Measurements from ENCODE around the gene SMAD6. TPM values are rescaled to one million over a fixed set of nuclear protein-coding genes. Genes with fewer than 3 reads are reported as not detected.

Gene SMAD6
- 10 to 100 TPM; 23.0 to 29.1 (median 23.0) TPM for polyA plus RNA-seq (ENCODE audit: insufficient read length in 3 of 3)

DNA sequence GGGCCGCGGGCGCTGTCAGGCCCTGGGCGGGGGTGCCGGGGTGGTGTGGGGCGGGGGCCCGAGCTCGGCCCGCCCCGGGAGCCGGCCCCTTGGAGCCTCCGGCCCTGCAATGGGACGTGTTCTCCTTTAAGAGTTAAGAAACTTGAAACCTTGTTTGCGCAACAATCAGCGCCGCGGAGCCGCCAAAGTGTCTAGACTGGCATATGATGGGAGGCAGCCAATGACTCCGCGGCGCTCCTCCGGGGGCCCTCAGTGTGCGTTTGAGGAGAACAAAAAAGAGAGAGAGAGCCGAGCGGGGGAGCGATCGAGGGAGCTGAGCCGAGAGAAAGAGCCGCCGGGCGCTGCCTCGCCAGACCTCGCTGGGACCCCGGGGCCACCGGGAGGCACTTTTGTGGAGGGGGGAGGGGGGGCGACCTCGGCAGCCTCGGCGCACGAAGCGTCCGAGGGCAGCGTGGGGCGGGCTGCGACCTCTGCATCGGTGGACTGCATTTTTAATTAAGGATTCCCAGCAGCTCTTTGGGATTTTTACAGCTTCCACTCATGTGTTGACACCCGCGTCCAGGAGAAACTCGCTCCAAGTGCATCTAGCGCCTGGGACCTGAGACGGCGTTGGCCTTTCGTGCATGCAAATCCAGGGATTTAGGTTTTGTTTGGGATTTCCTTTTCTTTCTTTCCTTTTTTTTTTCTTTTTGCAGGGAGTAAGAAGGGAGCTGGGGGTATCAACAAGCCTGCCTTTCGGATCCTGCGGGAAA lies at the start of gene SMAD6:
Gene SMAD6, plus strand, starts transcription at position 202 of the 752 bp plus-strand sequence. CDS start 1,023 bp downstream, outside the sequence.
- DNase-seq (ENCODE audit: low read depth in 3 of 3, low spot score in 2 of 3) = peak; percentile 91 to 96 (median 93)

DNA sequence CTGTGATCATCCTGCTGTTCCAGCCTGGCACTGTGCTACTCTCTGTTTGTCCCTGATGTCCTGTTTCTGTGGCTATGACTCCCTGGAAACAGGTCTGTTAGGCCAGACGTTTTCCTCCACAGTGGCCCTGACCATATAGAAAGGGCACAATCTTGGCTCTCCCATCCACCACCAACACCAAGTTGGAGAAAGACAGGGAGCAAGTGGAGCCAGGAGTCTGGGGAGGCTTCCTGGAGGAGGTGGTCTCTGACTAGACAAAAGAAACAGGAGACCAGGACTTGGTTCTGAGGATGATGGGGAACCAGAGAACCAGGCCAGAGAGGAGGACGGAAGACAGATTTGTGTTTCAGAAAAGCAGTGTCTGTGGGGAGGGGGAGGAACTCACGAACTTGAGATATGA lies 49.2 kb upstream of the SMAD6 start:
- DNase-seq (ENCODE audit: low read depth in 3 of 3, low spot score in 2 of 3) = no peak

DNA sequence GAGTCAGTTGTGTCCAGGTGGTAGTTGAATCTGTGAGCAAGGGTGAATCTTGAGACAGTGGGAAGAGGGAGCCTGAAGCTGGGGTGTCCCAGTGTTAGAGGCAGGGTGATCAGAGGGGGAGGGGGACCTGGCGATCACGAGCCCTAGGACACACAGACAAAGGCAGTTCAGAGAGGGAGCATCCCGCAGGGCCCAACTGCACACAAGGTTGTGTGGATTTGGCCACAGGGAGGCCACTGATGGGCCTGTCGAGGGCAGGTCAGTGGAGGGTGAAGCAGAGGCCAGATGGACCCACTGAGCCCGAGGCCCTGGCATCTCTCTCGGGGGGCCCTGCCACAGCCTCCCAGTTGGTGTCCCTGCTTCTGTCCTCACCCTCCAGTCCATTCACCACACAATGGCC lies 48.6 kb upstream of the SMAD6 start:
- DNase-seq (ENCODE audit: low read depth in 3 of 3, low spot score in 2 of 3) = no peak

DNA sequence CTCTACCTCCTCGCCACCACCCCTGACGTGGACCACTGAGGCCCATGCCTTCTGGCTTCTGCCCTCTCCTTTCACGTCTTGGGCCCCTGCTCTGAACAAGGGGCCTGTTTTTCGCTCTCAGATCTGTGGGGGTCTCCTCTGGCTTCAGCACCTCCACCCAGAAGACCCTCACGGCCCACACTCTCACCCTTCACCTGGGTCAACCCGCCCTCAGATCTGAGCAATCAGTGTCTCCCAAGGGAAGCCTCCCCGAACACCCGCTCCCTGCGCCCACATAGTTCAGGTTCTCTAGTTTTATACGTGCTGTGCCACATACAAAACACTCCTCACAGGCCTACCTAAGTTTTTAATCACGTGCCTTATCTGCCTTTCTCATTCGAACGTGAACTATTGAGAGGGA lies 48.2 kb upstream of the SMAD6 start:
- no peak for DNase-seq (ENCODE audit: low read depth in 3 of 3, low spot score in 2 of 3)

DNA sequence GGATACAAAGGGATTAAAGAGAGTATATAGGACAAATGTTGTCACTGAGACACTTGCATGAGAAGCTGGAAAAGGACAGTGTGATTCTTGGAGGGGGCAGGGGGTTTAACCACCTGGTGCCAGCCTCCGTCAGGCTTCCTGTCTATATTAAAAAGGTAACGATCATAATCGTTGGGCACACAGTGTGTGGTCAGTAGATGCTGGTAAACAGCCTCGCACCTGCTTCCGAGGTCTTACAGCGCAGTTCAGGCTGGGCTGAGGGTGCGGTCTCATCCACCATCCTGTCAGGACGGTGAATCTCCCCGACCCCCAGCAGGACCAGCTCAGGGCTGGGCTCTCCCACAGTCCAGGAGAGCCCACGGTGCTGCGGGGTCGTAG lies 47.7 kb upstream of the SMAD6 start:
- no peak for DNase-seq (ENCODE audit: low read depth in 3 of 3, low spot score in 2 of 3)

DNA sequence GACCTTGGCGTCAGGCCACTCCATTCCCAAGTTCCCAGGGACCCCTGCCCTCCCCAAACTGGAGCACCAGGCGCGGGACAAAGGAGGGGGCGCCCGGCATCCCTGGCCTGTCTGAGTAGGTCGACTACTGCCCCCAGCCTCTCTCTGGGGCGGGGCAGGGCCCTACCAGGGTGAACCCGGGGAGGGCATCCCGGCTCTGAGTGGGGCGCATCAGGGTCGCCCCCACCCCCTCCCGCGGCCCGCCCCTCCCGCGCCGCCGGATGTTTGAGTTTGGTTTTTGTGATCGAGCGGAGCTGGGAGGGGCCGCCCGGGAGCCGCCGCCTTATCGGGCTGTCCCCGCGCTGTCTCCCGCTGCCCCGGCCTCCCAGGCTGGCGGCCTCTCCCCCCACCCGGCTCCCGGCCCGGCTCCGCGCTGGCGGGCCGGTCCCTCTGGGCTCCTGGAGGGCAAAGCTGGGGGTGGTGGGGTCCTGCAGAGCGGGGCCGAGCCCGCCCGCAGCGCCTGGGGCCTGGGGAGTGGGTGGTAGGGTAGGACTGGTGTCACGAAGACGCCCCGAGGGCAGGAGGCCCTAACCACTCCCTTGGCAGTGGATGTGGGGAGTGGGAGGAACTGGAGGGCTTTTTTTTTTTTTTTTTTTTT lies 47.2 kb upstream of the SMAD6 start:
- DNase-seq (ENCODE audit: low read depth in 3 of 3, low spot score in 2 of 3) = no peak

DNA sequence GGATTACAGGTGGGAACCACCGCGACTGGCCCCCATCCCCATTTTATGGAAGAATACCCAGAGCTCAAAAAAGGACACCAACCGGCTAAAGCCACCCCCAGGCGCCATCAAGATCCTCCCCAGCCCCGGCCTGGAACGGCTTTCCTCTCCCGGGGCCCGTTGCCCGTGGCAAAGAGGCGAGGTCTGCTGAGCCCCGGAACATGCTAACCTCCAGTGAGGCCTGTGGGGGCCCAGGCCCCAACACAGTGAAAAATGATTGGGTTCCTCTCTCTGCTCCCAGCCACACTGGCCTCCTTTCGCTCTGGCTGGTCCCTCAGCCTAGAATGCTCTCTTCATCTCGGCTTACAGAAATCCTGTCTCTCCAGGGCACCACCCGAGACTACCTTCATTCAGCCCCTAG lies 46.5 kb upstream of the SMAD6 start:
- DNase-seq (ENCODE audit: low read depth in 3 of 3, low spot score in 2 of 3) = no peak

DNA sequence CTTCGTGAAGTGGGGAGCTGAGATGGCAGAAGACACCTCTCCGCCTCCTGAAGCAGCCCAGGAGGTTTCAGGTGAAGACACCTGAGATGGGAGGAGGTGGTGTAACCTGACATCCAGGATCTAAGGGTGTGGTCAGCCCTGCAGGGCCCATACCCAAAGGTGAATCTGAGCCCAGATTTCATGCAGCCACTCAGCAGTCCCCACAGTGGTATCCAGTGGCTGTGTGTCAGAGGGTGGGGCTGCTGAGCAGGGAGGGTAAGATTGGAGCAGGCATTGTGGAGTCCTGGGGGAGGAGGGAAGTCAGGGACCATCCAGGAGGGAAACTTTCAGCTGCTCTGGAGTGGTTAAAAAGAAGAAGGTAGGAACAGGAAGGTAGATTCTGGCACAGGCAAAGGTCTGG lies 46.0 kb upstream of the SMAD6 start:
- no peak for DNase-seq (ENCODE audit: low read depth in 3 of 3, low spot score in 2 of 3)

DNA sequence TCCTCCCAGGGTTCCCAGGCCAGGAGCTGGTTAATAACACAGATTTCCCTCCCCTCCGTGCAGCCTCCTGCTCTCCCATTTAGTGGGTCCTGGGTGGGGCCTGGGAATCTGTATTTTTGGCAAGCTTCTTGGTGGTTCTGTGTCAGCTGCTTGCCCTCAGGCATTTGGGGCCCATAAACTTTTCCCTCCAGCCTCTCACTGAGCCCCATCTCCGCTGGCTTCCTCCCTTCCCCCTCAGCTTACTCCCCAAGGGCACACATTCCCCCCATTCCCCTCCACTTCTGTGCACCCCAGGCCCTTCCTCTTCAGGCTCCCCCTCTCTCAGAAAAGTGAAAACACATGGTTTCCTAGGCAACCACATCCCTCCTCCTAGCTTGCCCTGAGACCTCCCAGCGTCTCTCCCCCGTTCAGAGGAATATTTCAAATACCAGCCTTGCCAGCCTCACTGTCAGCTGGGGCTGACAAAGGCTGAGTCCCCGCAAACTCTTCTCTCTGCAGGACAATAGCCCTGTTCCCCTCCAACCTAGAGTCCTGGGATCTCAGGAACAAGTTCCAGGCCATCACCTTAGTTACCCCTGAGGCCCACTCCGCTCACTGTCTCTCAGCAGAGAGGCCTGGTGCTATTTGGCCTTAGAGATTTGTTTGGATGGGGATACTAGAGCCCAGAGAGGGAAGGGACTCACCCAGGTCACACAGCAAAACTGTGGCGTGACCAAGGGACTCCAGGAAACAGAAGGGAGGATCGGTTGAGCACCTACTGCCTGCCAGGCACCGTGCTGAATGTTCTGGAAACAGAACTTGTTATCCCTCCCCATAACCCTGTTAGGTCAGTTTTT lies 44.6 kb upstream of the SMAD6 start:
- DNase-seq (ENCODE audit: low read depth in 3 of 3, low spot score in 2 of 3) = peak; percentile 43 to 72 (median 49)

DNA sequence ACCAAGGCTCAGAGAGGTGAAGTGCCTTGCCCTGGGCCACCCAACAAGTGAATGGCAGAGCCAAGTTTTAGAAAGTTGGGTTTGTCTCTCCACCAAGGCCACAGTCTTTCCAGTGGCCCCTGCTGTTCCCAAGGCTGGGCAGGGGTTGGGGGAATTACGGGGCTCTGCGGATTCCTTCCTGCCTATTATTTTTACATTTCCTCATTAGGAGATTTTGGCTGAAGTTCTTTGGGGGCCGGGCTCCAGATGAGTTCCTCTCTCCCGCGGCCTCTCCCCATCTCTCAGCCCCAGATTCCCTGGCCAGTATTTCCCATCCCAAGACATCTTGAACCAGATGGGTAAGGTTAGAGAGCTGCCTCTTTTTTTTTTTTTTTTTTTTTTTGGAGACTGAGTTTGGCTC lies 44.0 kb upstream of the SMAD6 start:
- DNase-seq (ENCODE audit: low read depth in 3 of 3, low spot score in 2 of 3) = no peak

DNA sequence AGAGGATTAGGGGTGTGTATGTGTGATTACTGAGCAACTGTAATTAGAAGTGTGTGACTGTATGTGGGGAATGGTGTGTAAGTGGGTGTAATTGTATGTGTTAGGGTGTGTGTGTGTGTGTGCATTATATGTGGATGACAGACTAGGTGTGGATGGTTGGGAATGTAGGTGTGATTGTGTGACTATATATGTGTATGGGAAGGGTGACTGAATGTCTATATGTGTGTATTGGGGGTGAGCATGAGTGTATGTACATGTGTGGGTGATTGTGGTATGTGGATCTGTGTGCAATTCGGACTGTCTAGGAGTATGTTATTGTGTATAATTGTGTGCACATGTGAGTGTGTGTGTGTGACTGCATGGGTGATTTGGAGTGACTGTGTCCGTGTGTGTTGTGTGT lies 43.2 kb upstream of the SMAD6 start:
- DNase-seq (ENCODE audit: low read depth in 3 of 3, low spot score in 2 of 3) = no peak

DNA sequence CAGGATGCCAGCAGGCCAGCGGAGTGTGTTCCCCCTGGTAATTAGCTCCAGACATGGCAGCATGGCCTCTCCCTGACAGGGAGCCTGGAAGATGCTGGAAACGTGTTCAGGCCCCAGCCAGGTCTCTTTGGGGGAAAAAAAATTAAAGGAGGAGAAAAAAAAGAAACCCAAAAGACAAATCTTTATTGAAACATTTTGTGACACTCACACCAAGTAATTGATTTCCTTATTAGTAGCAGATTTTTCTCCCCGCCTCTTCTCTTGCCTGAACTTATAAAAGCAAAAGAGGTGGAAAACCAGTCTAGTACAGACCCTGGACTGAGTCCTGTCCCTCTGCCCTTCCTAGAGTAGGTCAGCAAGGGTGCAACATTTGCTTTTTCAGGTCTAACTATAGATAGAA lies 42.7 kb upstream of the SMAD6 start:
- DNase-seq (ENCODE audit: low read depth in 3 of 3, low spot score in 2 of 3) = no peak

DNA sequence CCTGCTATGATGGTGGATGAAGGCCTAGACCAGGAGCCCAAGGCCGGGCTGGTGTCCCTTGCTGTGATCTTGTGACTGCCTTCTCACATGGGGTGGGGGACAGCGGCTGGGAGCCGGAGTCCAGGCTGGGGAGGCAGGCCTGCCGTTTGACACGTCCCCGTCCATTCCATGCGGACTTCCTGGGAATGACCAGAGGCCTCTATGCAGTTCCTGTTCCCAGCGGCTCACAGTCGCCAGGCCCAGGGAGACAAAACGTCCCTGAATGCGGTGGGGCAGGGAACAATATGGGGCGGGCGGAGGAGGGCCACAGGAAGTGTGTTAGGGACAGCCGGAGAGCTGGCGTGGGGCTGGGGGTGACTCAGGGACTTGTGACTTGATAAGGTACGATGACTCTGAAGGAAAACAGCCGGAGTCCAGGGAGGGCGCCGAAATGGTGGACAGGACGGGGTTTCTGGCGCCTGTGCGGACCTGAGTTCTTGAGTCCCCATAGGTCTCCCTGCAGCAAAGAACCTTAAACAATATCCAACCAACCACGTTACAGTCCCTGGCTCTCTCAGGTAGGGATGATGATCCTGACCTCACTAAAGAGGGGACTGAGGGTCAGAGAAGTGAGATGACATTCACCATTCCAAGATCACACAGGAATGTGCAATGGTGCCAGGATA lies 40.5 kb upstream of the SMAD6 start:
- DNase-seq (ENCODE audit: low read depth in 3 of 3, low spot score in 2 of 3) = no peak

DNA sequence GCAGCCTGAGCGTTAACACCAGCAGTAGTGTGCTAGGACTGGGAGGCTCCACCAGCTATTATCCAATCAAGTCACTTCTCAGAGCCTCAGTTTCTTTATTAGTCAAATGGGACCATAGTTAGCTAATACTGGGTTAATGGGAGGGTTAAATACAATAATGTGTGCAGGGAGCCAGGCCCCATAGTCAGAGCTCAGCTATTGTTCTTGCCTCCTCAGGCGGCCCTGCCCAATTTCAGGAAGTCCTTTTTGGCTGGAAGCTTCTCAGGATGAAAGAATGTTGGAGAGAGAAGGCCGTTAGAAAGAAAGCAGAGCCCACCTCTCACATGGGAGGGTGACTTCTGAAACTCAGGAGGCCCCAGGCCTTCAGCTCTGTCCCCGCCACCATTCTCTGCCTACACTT lies 39.5 kb upstream of the SMAD6 start:
- no peak for DNase-seq (ENCODE audit: low read depth in 3 of 3, low spot score in 2 of 3)

DNA sequence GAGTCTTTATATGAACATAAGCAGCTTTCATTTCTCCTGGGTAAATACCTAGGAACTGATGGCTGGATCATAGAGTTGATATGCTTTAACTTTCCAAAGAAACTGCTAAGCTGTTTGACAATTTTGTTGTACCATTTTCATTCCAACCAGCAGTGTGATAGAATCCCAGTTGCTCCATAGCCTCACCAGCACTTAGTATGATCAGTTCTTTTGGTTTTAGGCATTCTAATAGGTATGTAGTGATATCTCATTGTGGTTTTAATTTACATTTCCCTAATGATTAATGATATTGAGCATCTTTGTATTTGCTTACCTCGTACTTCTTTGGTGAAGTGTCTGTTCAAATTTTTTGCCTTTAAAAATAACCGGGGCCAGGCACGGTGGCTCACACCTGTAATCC lies 38.4 kb upstream of the SMAD6 start:
- no peak for DNase-seq (ENCODE audit: low read depth in 3 of 3, low spot score in 2 of 3)

DNA sequence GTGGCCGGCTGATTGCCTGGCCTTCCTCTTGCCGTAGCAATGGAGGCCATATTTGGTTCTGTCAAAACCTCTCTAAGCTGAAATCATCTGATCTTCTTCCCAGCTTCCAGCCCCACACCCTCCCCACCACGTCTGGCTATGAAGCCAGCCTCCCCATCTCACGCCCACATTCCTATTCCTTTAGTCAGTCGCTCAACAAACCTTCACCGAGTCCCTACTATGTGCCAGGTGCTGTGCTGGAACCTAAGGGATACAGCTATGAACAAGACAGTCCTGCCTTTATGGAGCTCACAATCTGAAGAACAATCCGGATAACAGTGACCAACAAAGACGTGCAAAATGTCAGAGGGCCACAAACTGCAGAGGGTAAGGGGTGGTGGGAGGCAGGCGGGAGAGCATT lies 31.9 kb upstream of the SMAD6 start:
- DNase-seq (ENCODE audit: low read depth in 3 of 3, low spot score in 2 of 3) = no peak

DNA sequence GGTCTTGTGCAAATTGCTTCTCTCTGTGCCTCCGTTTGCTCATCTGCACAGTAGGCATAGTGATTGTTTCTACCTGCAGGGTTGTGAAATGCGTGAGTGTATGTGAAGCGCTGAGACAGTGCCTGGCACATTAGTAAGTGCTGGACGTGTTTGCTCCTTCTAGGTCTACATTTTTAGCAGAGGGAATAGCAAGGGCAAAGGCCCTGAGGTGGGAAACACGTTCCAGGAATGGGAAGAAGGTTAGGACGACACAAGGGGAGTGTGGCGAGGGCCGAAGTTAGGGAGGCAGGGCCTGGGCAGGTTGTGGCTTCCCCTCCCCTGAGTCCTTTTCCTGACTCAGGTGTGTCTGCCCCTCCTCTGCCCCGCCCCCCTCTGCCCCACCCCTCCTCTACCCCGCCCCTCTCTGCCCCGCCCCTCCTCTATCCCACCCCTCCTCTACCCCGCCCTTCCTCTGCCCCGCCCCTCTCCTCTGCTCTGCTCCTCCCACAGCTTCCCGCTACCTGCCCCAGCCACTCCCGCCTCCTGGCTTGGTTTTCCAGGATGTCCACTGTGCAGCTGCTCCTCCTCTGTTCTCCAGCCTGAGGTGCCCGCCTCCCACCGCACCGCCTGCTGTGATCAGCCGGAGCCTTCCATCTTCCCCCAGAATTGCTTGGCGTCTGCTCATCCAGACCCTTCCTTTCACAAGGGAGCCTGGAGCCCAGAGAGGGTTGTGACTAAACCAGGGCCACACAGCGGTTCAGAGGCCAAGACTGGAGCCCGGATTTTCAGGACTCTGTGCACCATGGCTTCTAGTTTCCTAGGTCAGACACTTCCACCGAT lies 31.1 kb upstream of the SMAD6 start:
- DNase-seq (ENCODE audit: low read depth in 3 of 3, low spot score in 2 of 3) = no peak

DNA sequence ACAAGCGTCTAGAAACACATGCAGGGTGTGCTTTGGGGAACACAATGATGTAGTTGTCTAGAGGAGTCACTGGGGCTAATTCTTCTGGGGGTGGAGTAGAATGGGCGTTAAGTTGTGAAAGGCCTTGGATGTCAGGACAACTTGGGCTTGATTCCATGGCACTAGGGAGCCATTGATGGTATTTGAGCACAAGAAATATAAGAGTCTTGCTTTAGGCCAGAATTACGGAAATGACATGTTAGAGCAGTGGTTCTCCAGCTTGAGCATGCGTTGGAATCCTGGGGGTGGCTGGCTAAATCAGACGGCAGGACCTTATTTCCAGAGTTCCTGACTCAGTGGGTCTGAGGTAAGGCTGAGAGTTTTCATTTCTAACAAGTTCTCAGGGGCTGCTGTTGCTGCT lies 29.2 kb upstream of the SMAD6 start:
- DNase-seq (ENCODE audit: low read depth in 3 of 3, low spot score in 2 of 3) = no peak

DNA sequence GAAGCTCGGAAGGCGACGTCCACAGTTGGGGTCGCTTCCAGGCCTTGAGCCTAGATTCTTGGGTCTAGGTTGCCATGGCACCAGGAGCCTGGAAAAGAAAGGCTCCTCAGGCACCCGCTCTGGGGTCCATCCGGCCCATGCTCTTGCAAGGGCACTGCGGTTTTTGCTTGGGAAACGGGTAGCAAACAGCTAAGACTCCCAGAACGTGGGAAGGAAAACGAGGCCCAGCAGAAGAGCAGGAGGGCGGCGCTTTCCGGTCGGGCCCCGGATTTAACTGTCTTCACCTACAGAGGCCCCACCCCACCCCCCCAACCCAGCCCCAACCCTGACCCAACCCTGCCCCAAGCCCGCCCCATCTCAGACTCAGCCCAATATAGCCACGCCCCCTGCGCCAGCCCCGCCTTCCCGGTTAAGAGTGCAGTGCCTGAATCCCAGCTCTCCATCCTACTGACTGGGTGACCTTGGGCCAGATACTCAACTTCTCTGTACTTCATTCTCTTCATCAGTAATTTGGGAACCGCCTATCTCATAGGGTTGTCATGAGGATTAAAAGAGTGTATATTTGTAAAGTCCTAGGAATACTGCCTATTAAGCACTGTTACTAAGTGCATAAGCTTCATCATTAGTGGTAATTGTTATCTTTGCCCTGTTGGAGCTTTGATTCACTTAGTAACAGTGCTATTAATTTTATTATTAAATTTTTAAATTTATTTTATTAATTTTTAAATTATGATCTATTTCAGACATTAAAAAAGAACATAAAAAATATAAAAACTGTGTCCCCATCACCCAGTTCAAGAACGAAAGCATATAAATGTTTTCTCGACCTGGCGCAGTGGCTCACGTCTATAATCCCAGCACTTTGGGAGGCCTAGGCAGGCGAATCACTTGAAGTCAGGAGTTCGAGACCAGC lies 28.4 kb upstream of the SMAD6 start:
- DNase-seq (ENCODE audit: low read depth in 3 of 3, low spot score in 2 of 3) = no peak
